GM19463 (cell line): Measurements from ENCODE around the gene NUMB.
"Not testable (repeated sequence)": the region's sequence is repeated elsewhere in the genome, so short reads cannot be mapped to it uniquely, and the experiment has no call there.

Experiments used
- ATAC-seq: cut with Tn5 transposase; IDR thresholded peaks from one replicate; pipeline ENCODE4 v1.9.1; 2021; ENCODE audit warnings: mild to moderate bottlenecking, moderate library complexity; ENCODE audit not compliant: unreplicated experiment

Gene NUMB

DNA sequence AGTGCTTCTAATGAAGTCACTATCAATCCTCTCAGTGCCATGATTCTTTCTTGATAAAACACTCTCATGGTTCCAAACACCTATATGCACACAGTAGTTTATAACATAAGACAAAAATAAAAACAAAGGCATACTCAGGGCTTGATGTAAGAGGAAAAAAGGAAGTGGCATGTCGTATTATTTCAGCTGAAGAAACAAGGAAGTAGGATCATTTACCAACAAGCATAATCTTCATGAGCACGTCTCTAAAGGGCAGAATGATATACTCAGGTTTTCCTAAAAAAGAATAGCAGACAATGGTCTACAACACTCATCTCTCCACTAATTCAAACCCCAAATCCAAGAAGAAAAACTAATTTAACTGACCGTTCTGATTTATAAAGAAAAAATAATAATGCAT, 33.9 kb downstream of the NUMB start:
- no peak for ATAC-seq

DNA sequence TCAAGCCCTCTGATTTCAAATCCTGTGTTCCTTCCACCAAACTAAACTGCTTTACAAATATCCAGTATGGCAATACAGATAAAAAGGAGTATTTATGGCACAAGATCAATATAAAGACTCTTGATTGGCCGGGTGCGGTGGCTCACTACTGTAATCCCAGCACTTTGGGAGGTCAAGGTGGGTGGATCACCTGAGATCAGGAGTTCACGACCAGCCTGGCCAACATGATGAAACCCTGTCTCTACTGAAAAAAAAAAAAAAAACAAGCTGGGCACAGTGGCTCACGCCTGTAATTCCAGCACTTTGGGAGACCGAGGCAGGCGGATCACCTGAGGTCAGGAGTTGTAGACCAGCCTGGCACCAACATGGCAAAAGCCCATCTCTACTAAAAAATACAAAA, 35.3 kb downstream of the NUMB start:
- not testable (repeated sequence) for ATAC-seq

DNA sequence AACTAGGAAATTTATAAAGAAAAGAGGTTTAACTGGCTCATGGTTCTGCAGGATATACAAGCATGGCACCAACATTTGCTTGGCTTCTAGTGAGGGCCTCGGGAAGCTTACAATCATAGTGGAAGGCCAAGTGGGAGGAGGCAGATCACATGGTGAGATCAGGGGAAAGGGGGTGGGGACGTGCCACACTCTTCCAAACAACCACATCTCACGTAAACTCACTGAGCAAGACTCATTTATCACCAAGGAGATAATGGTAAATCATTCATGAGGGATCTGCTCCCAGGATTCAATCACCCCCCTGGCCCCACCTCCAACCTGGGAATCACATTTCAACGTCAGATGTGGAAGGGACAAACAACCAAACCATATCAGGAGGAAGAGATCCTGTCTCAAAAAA, 35.8 kb downstream of the NUMB start:
- ATAC-seq = no peak

GRCh38 chr14:73418227-73418626, 40.1 kb downstream of the NUMB start:
- no peak for ATAC-seq

- ATAC-seq = not testable (repeated sequence)
Observed at GRCh38 chr14:73406248-73406647, 52.1 kb downstream of the NUMB start.

GRCh38 chr14:73403181-73403752, 55.1 kb downstream of the NUMB start:
- ATAC-seq = no peak

DNA sequence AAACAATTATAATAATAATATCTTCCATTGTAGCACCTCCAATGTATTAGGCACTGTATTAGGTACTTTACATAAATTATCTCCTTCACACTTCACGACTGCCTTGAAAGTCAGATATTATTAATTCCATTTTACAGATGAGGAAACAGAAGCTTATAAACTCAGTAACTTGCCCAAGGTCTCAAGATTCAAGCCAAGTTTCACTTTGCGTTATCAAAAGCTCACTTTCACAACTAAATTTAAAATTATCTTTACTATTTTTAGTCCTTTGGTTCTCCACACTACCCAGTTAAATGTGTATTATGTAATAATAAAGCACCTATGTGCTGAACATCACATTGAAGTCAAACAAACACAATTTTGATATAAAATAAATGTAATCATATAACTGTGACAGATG, 55.8 kb downstream of the NUMB start:
- ATAC-seq = no peak

DNA sequence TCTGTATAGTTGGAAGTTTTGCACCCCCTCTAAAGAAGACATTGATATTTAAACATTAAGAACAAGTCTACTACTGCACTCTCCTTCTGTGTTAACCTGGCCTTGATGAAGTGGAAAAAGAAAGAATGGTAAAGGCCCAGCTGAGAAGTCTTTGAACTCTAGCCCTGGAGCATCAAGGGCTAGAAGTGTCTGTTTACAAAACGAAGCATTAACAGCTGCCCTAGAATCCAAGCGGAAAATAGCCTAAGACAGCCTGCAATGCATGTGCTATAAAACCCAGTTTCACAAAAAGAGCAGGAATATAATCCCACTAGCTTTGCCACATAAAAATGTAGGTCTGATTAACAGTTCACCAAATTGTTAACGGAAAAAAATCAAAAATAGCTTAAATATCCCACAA, 60.5 kb downstream of the NUMB start:
- ATAC-seq = no peak

DNA sequence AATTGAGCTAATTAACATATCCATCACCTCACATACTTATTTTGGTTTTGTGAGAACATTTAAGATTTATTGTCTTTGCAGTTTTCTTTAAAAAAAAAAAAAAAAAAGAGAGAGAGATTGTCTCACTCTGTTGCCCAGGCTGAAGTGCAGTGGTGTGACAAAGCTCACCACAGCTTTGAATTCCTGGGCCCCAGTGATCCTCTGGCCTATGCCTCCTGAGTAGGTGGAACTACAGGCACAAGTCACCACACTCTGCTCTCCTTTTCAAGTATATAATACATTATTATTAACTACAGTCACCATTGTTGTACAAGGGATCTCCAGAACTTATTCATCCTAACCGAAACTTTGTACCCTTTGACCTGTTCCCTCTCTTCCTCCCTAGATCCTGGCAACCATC, 64.0 kb downstream of the NUMB start:
- ATAC-seq = no peak

GRCh38 chr14:73393375-73393774, 65.0 kb downstream of the NUMB start:
- no peak for ATAC-seq

- ATAC-seq = no peak
Observed at GRCh38 chr14:73392329-73393257, 65.8 kb downstream of the NUMB start.

DNA sequence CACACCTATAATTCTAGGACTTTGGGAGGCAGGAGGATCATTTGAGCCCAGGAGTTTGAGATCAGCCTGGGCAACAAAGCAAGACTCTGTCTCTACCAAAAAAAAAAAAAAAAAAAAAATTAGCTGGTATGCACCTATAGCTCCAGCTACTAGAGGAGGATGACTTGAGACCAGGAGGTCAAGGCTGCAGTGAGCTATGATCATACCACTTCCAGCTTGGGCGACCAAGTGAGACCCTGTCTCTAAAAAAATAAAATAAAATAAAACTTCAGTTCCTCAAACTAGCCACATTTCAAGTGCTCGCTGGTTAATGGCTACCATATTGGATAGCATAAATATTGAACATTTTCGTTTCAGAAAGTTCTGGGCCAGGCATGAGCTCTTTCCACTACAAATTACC, 70.5 kb downstream of the NUMB start:
- not testable (repeated sequence) for ATAC-seq

GRCh38 chr14:73386342-73386741, 72.0 kb downstream of the NUMB start:
- no peak for ATAC-seq

GRCh38 chr14:73385021-73385420, 73.3 kb downstream of the NUMB start:
- ATAC-seq = not testable (repeated sequence)

DNA sequence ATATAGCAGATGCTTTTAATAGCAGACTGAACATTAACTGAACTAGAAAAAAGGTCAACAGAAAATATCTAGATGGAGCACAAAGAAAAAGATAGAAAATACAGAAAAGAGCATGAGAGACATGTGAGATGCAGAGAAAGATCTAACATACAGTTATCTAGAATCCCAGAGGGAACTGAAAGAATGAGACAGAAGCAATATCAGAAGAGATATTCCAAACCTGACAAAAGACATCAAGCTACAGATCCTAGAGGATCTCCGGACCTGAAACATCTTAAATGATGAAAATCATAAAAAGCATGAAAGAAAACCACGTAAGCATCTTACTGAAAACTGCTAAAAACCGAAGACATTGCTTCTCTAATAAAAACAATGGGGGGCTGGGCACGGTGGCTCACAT, 75.0 kb downstream of the NUMB start:
- no peak for ATAC-seq

DNA sequence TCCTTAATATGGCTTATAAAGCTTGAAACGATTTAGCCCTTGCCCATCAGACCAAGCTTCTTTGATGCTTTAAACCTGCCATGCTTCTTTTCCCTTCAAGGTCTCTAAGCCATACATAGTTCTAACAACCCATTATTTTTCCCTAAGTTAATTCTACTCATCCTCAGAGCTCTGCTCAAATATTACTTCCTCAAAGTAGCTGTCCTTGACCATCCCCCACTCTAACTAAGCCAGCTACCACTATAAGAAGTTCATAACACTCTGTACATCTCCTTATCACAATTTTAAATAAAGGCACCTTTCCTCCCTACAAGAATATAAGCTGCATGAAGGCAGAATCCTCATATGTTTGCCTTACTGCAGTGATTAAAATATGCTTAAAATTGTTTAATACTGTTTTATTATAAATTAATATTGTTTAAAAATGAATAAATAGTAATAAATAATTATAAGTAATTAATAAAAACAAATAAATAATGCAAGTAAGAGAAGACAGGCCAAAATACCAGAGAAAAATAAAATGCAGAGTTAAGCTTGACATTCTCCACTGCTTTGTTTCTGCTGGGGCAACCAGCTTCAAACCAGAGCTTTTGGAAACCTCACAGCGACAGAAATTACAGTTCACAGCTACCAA, 76.8 kb downstream of the NUMB start:
- ATAC-seq = no peak

- ATAC-seq = no peak
Observed at GRCh38 chr14:73376585-73376984, 81.8 kb downstream of the NUMB start.

DNA sequence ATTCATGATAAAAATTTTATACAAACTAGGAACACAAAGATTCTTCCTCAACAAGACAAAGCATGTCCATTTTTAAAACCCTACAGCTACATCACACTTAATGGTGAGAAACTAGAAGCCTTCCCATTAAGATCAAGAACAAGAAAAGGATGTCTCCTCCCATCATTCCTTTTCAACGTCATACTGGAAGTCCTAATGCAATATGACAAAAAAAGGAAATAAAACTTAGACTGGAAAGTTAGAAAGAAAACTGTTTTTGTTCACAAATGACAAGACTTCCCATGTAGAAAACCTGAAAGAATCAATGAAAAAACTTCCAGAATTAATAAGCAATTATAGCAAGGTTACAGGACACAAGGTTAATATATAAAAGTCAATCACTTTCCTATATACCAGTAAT, 82.5 kb downstream of the NUMB start:
- no peak for ATAC-seq

DNA sequence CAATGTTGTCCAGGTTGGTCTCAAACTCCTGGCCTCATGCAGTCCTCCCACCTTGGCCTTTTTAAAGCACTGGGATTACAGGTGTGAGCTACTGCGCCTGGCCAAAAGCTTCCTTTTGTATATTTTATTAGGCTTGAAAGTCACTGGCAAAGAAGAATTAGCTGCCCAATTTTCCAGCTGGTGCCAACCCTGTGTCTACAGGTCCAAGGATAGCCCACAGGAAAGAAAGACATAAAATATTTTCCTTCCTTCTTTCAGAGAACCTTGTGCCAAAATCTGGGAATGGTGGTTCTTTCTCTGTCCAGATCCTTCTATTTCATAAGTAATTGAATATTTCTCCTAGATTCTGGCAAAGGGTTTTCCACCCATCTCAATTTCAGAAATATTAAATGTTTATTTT, 84.1 kb downstream of the NUMB start:
- ATAC-seq = no peak

DNA sequence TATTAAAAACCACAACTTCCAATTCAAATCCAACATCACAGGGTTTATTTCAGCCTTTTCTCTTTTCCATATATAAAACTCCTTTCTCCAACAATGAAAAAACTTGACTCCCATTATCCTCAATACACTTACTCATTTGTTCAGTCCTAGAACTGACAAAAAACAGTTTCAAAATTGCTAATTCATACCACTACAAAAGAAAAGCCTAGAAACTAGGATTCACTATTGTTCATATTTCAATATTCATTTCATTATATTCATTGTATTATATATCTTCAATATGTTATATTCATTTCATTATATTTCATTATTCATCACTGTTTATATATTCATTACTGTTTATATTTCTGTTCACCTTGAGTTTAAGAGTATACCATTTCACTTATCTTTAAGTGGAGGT, 85.8 kb downstream of the NUMB start:
- no peak for ATAC-seq

DNA sequence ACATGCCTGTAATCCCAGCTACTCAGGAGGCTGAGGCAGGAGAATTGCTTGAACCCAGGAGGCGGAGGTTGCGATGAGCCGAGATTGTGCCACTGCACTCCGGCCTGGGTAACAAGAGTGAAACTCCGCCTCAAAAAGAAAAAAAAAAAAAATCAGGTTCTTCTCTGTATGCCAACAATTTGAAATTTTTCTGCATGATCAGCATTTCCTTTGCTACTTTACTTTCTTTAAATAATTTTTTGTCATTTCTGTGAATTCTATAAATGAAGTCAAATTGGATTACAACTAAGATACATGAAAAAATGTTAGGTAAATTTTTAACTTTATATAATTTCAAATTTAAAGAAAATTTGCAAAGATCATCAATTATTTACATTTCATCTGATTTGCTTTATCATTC, 87.8 kb downstream of the NUMB start:
- ATAC-seq = no peak

GRCh38 chr14:73369428-73369827, 88.9 kb downstream of the NUMB start:
- ATAC-seq = no peak
